Body of pancreas (tissue), 4 donors: ENCODE measurements around the gene TPM1.

Experiments used
- POLR2A ChIP-seq, 3 donors: fragments of 450-650 bp; IDR thresholded peaks; one replicate each; pipeline ENCODE4 v1.6.1; 2016; ENCODE audit warnings: antibody characterized with exemption in 3 of 3, mild to moderate bottlenecking in 2 of 3
- TF ChIP-seq, protein P1 (sequence below), 7 experiments: fragments of 450-650 bp in 4 of 7; fragments of 200-600 bp in 3 of 7; sonication (generic) in 3 of 7; IDR thresholded peaks; one replicate each; pipeline ENCODE4 v1.5.1; 2016 to 2019; ENCODE audit warnings: antibody characterized with exemption in 7 of 7

DNA sequence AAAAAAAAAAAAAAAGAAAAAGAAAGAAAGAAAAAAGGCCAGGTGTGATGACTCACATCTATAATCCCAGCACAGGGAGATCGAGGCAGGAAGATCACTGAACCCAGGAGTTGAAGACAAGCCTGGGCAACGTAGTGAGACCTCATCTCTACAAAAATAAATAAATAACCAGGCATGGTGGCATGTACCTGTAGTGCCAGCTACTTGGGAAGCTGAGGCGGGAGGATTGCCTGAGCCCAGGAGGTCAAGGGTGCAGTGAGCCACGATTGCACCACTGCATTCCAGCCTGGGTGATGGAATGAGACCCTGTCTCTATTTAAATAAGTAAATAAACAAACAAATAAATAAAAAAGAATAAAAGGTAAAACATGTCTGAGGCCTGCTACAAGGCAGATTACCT is 39.8 kb downstream of the TPM1 start:
- TF ChIP-seq, protein P1, sequence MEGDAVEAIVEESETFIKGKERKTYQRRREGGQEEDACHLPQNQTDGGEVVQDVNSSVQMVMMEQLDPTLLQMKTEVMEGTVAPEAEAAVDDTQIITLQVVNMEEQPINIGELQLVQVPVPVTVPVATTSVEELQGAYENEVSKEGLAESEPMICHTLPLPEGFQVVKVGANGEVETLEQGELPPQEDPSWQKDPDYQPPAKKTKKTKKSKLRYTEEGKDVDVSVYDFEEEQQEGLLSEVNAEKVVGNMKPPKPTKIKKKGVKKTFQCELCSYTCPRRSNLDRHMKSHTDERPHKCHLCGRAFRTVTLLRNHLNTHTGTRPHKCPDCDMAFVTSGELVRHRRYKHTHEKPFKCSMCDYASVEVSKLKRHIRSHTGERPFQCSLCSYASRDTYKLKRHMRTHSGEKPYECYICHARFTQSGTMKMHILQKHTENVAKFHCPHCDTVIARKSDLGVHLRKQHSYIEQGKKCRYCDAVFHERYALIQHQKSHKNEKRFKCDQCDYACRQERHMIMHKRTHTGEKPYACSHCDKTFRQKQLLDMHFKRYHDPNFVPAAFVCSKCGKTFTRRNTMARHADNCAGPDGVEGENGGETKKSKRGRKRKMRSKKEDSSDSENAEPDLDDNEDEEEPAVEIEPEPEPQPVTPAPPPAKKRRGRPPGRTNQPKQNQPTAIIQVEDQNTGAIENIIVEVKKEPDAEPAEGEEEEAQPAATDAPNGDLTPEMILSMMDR (IDR thresholded peaks at IDR 0.05) = no peak
- TF ChIP-seq POLR2A (IDR thresholded peaks at IDR 0.05) = no peak
